Activated naive CD8-positive, alpha-beta T cell treated with anti-CD3 and anti-CD28 coated beads, Interleukin-2, amount 50 U/mL, for 16 hours (primary cell): Measurements from ENCODE around the gene SLC9A9.

Source experiments
- DNase-seq: peaks from one replicate; pipeline ENCODE4 v3.0.0-alpha.2; 2020; ENCODE audit warnings: low read depth, low spot score

SLC9A9 gene

DNA sequence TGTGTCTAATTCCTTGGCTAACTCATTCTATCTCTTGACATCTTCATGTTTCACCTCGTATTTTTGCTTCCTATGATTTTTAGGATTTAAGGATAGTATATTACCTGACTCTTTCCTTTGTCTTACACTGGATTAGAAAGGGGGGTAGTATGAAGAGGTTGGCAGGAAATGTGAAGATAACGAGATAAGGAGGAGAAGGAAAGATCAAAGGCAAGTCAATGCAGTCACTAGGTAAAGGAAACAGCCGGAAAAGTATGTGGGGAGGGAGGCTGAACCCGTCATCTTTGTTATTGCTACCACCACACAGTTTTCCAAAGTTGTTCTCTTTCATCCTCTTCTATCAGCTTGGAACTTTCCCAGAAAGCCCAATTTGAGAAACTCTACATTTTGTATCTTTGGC lies 90.6 kb downstream of the SLC9A9 start:
- DNase-seq = no peak

DNA sequence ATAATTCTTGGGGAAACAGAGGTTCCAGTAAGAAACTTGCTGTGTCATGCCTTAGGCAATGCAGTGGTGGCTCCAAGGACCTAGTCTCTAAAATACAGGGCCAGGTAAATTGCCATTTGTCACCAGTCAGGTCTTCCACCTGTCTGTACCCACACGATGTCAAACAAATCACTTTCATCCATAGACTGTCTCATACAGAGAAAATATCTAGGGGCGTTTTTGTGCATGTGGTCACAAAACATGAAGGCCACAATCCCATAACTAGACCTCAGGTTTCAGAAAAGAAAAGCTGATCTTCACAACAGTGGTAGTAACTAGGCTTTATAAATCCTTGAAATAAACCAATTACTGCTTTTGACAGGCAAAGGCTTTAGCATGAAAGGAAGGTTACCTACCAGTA lies 92.3 kb downstream of the SLC9A9 start:
- no peak for DNase-seq

DNA sequence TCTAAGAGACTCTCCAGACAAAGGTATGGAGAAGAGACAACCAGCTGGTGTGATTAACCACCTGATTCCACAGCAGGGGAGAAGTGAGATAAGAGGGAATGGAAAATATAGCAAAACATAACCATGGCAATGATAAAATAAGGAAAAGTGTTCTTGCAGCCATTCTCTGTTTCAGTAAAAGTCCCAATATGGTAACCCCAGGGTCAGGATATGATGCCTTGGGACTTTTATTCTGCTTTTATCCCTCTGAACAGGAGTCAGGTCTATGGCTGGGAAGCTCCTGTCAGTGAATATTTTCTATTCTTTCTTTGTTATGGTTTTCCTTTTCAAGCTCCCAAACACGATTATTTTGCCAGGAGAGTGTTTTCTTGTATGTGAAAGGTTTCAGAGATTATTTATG lies 94.2 kb downstream of the SLC9A9 start:
- no peak for DNase-seq

DNA sequence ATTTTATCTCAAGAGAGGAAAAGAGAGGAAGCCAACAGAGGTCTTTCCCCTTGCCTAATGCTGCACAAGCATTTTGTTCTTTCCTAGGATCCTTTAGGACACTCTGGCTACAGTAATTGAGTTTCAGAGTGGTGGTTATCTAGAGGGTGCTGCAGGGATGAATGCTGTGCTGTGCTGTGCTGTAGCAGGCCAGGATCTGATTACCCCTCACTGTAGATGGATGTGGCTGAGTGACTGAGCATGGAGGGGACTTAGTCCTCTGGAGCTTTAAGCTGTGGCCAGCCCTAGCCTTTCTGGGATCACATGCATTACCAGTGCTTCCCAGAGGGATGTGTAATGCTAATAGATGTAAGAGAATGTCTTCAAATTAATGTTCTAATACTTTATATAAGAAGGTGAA lies 94.8 kb downstream of the SLC9A9 start:
- DNase-seq = no peak

DNA sequence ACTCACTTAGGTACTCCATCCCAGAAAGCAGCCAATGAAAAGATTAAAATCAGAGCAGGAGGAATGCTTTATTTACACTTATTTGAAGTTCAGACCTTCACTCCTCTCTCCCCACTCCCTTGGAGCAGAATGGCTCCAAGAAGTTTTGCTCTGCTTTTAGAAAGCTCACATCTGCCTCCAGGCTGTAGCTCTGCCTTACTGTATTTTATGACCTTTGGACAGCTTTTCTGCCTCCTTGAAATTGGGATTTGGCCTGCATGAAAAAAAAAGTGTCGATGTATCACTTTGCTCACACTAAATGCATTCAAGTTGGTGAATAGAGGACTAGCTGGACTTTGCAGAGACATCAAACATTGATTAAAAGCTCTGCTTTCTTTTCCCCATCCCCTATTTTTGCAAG lies 95.3 kb downstream of the SLC9A9 start:
- no peak for DNase-seq

DNA sequence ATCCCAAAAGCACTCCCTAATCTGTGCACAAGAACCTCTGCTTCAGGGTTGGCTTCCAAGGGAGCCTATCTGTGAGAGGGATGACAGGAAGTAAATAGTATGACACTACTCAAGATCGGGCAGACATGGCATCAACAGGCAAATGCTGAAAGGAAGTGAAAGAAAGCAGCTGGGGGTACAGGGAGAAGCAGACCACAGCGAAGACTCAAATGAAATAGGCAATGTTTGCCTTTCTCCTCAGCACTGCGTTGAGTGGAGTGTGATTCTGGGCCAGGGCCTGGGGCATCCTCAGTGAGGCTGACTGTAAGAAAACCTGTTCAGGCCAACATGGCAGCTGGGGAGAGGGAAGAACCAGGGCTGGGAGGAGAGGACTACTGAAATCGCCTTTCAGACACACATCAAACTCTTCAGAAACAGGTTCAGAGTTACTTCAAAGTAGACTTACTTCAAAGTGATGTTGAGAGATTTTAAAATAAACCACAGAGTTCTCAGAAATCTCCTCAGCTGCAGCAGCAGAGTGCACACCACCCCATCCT lies 96.6 kb downstream of the SLC9A9 start:
- DNase-seq = no peak

DNA sequence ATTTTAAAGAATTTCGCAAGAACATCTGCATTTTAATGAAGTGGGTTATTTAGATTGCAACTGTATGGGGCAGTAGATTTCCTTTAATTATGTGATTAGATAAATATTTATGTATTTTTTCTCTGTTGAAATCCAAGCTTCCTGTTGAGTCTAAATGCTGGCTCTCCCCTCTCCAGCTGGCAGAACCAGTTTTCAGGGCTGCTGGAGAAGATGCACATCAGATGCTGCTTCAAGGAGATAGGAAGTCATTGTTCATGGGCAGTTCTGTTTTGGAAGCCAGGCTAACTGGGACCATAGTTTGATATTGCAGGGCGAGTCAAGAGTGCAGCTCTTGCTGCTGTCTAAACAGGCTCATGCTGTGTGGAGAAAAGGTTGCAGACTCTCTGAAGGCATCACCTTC lies 97.4 kb downstream of the SLC9A9 start:
- DNase-seq = no peak

DNA sequence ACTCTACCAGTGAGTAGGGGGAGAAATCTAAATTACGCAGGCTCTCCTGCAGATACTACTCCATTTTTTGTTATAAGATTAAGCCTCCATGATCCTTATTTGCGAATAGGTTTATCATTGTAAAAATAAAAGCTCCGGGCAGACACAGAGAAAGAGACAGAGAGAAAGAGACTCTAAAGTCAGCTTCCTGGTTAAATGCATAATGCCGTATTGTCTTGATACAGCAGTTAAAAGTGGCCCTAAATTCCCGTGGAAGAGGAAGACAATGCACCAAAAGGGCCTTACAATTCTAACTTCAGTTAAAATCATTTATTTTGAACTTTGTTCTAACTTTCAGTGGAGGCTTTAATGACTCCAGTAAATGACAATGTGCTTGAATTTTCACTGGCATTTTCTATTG lies 98.3 kb downstream of the SLC9A9 start:
- no peak for DNase-seq

DNA sequence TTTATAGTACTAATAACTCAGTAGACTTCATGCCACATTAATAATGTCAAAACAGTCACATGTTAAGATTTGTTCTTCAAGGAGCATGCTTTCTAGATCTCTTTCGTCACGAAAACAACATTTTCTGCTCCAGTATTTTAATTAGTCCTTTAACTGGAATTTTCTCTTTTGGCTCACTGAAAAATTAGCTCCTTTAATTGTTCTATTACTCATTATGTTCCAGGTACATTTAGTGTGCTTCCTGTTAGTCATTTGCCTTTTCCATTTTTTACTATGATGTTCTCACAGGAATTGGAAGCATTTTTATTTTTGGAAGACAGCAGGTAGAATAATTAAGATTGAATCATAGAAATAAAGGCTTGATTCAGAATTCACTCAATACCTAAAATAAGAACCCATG lies 111.2 kb downstream of the SLC9A9 start:
- no peak for DNase-seq

DNA sequence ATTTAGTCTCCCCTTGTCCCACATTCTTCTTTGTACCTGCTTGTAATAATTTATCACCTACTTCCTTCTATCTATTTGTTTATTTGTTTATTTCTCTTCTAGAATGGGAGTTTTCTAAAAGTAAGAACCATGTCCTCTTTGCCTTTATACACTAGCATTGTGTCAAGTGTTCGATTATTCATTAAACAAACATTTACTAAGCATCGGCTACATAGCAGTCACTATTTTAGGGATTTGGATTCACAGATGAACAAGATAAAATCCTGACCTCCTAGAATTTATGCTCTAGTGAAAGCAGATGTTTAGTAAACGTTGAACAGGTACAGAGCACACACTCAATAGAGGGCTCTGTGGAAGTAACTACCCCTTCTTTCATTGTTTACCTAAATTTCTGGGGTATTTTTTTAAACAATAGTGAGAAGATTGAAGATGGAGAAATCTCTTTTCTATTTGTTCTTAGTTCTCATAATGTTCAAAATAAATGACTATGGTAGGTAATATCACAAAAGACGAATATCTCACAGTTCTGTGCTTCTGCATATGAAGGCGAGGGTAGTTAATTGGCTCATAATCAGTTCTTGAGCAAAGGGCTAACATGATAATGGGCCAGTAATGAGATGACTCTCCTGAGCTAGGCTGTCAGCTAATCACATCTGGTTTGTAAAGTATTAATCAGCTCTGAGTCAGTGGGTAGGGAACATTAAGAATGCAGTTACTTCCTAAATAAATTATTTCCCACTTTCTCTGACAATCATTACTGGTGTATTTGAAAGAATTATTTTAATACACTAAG lies 111.9 kb downstream of the SLC9A9 start:
- no peak for DNase-seq

DNA sequence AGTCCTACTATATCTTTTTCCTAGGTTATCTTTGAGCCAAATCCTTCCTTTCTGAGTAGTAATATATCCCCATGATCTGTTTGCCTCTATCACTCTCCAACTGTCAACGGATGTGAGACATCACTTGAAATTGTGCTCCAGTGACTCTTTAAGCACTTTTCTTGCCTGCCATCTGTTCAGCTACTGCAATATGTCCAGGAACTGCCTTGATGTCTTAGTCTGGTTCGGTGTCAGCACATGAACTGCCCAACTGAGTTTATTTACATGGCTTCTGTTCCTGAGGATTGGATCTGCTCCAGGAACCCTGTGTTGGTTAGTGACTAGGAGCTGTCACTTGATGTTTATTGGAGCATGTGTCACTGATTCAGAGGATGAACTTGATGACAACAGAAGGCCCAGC lies 116.5 kb downstream of the SLC9A9 start:
- no peak for DNase-seq

DNA sequence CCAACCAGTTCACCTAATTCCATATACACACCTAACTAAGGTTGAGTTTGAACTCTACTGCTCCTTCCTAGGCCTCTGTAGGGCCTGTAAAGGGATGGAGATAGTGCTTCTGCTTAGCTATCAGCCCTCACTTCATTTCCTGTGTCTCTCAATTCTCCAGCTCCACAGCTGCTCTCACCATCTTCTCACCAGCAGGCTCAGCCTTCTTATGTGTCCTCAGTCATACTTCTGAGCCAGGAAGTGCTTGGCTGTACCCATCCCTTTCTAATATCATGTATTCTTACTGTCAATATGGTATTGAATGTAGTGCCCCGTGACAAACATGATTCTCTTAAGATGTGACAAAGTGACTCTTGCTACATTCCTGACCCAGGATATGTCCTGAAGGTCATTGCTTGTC lies 116.9 kb downstream of the SLC9A9 start:
- no peak for DNase-seq

DNA sequence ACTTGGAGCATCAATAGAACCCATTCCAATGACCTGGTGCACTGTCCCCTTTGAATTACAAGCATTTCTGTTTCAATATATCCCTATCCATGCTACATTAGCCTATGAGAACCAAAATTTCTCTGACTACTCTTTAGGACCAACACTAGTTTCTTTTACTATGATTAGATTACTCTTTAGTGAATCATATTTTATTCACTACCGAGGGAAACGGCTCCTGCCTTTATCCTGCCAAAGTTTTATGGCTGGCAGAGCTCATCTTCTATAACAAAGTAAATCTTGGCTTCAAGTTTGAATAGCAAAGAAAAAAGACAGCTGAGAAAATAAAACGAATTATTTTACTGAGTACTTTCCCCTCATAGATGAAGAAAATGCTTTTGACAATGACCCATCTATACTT lies 120.9 kb downstream of the SLC9A9 start:
- DNase-seq = no peak

DNA sequence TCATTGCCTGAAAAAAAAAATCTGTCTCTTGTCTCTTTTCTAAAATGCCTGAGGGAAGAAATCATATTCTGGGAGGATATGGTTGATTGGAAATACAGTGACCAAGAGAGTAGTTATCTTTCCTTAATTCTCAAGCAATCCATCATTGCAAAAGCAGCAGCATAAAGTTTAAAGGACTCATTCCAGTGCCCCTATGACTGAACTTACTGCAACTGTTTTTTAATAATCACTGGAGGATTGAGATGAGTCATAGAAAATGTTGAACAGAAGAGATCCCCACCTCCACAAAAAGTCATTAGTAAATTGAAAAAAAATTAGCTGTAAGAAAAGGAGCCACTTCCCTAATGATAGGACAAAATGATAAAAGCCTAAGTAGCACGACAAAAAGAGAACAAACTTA lies 121.5 kb downstream of the SLC9A9 start:
- no peak for DNase-seq

DNA sequence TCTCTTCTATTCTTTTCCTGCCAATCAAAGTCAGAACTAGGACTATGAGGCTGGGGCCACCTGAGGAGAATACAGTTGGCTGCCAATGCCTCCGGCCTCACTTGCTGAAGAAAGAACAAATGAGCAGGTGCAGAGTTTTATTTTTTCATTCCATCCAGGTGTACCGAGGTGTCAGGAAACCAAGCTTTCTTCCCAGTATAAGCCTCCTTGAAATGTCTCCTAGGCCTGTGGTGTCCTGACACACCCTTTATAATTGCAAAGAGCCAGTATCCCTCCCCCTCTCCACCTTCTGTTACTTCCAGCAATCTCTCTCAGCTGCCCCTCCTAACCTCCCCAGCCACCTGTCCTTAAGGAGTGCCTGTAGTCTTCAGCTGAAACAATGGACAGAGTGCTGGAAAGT lies 127.9 kb downstream of the SLC9A9 start:
- DNase-seq = no peak

DNA sequence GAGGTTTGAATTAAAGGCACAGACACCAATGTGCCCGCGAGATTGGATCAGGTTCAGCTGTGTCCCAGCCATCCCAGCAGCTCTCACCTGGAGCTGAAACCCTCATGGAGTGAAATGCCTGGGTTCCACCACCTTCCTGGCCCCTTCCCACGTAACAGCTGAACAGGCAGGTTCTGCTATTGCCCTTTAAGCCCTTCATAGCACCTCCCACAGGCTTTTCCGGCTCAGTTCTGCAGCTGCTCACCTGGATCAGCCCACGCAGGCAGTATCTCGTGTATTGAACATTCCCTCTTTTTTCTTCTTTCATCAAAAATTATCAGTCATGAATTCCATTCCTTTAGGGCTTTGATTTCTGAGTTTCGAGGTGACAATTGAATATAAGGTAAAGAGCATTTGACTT lies 129.8 kb downstream of the SLC9A9 start:
- DNase-seq = no peak

DNA sequence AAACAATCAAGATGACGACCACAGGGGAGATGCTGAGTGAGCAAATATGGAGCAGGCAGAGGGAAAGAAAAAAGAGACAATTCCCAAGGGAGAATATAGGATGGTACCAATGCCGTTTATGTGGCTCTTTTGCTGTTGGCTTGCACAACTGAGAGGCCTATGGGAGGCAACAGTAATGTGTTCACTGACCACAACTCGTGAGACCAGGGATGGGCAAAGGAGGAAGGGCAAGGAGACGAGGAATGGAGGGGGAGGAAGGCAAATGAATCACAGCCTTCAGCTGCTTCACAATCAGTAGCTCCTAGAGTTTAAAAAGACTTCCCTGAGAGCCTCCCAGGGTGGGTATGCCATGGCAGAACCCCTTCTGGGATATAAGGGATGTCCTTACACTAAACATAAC lies 131.5 kb downstream of the SLC9A9 start:
- no peak for DNase-seq

DNA sequence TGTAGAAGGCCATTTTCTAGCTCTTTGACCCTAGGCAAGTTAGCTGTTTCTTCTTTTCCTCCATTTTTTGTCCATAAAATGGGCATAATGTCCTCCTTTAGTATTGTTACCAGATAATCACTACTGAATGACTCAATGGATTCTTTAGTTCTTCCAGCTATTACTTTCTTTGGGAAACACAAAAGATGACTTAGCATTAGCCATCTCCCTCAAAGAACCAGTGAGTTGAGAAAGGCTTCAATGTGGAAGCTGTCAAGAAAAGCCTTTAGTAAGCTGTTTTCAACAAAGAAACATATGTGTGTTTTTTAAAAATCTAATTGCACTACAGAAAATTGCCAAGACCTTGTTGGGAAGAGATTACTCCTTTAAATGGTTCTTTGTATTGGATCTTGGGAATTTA lies 135.7 kb downstream of the SLC9A9 start:
- no peak for DNase-seq

DNA sequence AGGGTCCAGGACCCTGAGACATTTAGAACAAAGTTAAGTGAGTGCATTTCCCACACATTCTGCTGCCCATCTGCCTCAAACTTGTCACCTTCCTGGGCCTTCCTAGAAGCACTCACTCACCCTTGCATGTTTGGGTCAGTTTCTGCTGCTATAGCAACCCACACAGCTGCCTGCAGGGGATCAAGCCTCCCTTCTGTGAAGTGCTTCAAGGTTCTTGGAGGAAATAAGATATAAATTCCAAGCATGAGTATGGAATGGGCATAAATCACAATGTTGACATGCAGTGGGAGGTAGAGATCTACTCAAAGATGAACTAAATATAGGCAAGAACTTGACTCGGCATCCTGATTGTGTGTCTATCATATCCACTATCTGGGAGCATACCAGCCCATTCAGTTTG lies 140.4 kb downstream of the SLC9A9 start:
- DNase-seq = no peak

DNA sequence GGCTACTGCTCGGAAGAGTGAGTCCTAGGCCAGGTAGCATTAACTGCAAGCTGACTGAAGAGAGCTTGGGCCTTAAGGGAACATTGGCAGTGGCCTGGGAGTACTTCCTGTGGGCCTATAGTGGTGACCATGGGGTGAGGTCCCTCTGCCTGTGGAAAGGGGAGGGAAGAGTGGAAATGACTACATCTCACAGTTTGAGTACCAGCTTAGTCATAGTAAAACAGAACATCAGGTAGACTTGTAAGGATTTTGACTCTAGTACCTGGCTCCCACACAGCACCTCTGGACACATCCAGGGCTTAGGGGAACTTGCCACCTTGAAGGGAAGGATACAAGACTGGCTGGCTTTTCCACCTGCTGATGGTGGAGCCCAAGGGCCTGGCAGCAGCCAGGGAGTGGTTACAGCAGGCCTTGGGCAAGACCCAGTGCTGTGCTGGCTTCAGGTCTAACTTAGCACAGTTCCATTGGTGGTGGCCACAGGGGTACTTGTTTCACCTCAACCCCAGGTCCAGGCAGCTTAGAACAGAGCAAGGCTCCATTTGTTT lies 147.8 kb downstream of the SLC9A9 start:
- DNase-seq = no peak

DNA sequence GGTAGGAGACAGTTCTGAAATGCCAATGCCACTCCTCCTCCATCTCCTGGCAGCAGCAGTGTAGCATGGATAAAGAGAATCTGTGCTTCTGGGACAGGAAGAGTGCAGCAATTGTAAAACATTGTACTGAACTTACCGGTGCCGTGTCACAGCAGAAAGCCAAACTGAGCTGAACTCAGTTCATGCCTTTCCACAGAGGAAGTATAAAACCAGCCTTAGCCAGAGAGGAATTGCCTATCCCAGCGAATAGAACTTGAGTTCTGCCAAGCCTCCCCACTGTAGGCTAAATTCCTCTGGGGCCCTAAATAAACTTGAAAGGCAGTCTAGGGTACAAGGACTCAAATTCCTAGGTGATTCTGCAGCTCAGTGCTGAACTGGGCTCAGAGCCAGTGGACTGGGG lies 148.8 kb downstream of the SLC9A9 start:
- no peak for DNase-seq

DNA sequence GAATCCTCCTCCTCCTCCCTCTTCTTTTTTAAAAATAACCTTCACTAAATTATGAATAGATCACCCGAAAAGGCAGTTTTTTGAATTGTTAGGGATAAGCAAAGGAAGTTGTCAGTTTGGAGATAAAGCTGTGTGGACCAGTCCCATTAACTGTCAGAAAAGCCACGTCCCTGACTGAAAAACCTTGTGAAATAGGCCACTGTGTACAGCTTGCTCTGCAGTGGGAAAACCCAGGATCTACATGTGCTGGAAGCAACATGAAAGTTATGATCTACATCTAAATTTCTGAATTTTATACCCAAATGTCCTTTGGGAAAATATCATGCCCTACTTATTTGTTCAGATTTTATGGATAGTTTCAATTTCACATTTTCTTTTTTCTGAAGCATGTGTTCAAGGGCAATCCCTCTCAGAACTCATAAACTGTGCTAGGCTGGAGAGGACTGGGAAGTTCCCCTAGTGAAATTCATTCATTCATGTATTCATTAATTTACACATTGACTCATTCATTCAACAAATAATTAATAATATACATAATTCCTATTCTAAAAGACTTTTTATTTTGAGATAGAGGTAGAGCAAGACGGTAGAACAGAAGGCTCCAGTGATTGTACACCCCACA lies 149.5 kb downstream of the SLC9A9 start:
- DNase-seq = no peak

DNA sequence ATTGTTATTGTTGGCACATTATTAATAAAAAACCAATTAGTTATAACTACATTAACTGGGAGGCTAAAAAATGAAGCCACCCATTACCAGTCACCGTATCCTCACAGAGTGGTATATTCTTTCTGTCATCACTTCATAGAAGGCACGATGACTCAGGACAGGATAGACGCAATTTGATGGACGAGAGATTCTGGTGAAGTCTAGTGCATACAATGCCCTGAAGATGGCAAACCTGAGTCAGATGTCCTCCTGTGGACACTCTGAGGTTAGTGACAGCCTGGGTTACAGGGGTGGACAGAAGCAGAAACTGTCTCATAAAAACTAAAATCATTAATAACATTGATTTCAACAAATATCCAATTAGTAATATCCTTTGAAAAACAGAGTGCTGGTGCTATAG lies 150.3 kb downstream of the SLC9A9 start:
- DNase-seq = no peak
